Epidermal melanocyte (primary cell): Measurements from ENCODE around the gene RIN3.

Experiments
- DNase-seq: peaks from one replicate; pipeline ENCODE4 v3.0.0; 2011; ENCODE audit warnings: low spot score; ENCODE audit not compliant: insufficient read length

The RIN3 gene

DNA sequence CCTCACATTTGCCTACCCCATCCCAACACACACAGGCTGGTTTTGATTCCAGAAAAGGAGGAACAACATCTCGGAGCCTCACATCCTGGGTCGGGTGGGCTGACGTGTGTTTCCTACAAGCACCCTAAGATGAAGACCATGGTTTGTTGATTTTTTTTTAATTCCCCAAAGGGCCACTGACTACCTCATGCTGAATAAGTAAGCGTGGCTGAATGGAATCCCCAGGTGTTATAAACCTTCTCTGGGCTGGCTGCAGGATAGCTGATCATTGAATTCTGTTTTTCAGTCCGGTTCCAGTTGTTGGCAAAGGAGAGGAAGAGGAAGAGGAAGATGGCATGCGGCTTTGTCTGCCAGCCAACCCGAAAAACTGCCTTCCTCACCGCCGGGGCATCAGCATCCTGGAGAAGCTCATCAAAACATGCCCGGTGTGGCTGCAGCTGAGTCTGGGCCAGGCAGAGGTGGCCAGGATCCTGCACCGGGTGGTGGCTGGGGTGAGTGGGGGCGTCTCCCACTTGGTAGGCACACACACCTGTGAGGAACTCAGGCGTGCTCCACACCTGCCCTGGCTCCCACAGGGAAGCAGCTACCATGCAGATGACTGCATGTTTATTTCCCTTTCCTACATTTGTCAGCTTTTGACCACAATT is 42.0 kb downstream of the RIN3 start:
- no peak for DNase-seq

DNA sequence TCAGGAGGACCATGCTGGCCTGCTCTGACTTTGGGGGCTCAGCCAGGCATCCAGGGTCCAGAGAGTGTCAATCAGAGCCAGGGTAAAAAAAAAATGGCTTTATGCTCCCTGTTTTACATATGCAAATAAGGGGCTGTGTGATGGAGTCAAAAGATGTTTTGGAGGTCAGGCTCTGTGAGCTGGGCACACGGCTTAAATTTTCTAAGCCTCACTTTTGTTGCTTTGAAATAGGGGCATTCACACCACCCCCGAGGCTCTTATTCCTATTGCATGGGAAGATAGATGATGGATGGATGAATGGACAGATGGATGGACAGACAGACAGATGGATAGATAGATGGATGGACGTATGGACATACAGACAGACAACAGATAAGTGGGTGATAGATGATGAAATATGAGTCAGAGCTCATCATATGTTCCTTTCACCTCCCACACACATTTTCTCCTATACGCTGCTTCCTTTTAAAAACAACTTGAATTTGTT is 42.7 kb downstream of the RIN3 start:
- no peak for DNase-seq

DNA sequence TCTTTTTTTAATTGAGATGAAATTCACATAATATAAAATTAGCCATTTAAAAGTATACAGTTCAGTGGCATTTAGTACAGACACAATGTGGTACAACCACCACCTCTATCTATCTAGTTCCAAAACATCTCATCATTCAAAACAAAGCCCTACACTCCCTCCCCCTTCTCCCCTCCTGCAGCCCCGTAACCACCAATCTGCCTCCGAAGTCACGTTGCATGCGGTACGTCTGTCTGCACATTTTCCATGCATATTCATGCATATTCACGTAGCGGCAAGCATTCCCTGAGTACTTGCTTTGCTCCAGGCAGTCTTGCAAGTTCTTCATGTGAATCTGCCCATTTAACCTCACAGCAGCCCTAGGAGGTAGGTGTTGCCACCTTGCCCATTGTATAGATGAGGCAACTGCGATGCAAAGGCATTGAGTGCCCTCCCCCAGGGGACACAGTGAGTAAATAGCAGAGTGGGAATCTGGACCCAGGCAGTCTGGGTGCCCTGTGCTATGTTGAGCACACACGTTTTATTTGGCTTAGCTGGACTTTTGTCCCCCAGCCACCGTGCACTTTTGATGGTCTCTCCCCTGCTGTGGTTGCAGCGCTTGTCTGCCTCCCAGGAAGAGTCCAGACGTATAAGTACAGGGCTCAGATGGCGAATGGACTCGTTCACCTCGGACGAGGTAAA is 43.4 kb downstream of the RIN3 start:
- DNase-seq, result no peak

DNA sequence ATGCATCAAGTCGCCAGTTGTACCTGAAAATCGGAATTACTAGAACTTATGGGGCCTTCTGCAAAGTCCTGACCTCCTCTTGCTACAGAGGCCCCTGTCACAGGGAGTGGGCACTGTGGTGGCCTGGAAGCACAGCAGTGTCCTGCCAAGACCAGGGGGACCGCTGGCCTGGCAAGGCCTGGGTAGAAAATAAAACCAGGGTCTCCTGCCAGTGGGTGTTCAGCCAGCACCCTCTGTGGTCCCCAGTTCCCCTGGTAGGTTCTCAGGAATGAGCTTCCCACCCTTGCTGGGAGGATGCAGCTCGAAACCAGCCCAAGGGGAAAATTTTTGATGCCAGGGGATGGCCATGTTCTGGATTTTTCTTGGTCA is 43.9 kb downstream of the RIN3 start:
- DNase-seq, result no peak

DNA sequence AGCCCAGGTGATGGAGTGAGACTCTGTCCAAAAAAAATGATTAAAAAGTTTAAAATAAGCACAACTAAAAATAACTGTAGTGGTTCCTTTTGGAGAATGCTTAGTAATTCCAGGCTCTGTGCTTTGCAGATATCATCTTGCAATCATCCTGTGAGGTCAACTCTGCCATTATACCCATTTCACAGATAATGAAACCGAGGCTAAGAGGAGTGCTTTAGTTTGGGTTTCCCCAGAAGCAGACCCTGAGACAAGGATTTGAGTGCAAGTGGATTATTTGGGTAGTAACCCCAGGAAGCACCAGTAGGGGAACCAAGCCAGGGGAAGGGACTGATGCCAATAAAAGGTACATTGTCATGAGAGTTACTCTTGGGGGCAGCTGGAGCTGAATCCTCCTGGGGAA is 44.7 kb downstream of the RIN3 start:
- no peak for DNase-seq

DNA sequence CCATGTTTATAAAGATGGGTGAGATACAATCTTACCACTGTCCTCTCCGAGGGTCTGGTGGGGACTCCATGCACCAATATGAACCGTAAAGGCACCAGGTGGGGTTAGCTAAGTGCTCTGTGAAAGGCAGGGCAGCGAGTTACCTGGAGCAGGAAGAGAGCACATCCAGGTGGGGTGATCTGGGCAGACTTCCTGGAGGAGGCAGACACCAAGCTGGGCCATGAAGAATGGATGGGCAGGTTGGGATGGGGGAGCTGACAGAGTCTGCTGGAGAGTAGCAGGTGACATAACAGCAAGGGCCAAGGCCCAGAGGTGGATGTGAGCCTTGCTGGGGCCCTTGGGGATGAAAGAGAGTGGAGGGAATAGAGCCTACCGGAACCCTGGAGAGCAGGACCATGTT is 45.9 kb downstream of the RIN3 start:
- DNase-seq, result no peak

DNA sequence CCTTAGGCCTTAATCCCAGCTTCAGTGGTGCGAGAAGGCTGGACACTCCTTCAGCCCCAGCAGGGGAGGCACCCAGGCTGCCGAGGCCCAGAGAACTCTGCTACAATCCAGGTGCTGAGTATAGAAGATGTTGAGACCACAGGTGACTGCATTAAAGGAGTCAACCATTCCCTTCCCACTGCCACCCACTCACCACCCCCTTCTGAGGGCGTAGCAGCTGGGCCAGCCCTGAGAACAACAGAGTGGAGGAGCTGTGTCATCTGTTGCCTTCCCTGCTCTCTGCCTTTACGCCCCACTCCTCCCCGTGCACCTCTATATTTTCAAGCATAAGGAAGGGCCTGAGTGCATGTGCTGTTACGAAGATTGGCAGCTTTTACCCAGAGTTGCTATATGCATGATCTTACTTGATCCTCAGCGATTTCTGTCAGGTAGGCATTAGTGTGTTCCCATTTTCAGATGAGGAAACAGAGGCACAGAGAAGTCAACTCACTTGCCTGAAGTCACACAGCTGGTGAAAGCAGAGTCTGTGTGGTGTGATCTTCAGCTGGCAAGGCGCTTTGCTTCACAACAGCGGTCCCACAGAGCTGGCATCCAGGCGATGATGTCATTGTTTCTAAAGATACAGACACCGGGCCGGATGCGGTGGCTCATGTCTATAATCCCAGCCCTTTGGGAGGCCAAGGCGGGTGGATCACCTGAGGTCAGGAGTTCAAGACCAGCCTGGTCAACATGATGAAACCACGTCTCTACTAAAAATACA is 46.7 kb downstream of the RIN3 start:
- no peak for DNase-seq

DNA sequence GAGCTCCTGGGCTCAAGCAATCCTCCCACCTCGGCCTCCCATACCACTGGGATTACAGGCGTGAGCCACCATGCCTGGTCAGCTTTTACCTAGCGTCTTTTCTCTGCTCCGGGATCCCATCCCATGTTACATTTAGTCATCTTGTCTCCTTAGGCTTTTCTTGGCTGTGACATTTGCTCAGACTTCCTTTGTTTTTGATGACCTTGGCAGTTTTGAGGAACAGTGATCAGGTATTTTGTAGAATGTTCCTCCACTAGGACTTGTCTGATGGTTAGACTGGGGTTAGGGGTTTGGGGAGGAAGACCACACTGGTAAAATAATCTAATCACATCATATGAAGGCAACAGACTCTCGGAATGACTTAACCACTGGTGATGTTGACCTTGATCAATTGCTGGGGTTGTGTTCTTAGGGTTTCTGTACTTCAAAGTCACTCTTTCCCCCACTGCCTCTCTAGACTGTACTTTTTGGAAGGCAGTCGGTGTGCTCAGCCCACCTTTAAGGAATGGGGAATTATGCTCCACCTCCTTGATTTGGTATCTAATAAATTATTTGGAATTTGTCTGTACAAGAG is 48.4 kb downstream of the RIN3 start:
- no peak for DNase-seq

DNA sequence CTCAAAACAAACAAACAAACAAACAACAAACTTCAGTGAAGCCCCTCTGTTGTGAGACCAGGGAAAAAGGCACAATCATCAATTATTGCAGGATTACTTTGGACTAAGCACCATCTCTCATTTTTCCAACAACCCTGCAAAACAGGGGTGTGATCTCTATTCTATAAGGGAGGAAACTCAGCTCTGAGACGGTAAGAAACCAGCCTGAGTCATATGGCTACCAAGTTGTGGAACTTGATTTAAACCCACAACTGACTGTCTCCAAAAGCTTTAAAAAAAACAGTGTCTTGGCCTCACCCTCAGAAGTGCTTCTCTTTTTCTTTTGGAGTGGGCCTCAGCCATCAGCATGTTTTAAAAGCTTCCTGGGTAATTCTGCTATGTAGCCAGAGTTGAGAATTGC is 49.8 kb downstream of the RIN3 start:
- no peak for DNase-seq

DNA sequence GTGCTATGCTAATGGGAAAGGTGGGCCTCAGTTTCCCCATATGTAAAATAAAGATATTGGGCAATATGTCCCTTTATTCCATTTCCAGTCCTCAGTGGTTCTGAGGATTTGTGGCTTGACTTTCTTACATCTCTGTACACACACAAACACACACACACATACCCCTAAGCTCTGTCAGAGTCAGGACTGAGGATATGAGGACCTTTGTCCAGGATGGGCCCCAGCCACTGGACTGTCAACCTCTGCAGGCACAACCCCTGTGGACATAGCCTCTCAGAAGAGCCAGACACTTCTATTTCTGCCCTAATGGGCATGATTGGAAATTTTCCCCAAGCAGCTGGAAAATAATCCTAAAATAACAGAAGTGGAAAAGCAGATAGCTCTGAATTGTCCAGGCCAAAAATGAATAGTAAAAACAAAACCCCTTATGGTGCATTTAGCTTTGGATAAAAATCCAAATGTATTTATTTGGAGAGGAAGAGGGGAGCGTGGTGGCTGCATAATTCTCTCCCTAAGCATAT is 50.2 kb downstream of the RIN3 start:
- no peak for DNase-seq

DNA sequence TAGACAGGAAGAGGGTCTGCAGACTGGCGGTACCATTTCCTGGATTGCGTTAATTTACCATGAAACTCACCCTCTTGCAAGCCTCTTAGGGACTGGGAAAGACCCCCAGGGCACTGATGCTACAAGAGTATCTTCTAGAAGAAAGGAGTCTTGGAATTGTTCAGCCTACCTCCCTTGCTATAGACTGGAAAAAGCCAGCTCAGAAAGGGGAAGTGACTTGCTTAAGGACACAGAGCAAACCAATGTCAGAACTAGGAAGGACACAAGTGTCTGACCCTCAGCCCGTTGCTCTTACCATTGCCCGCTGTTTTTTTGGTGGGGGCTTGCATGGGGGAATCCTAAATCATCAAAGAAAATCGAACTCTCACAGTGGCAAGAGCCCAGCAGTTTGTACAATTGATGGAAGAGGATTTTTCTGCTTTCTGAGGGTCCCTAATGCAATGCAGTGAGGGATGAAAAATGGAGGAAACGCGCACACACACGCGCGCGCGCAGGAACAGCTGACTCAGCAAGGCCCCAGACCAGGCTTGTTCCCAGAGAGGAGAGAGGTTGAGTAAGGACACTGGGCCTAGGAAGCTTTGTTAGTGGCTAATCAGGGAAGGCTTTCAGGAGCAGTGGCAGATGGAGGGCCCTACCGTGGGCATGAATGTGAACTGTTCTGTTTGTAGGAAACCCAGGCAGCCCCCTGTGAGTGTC is 50.9 kb downstream of the RIN3 start:
- DNase-seq, result no peak

DNA sequence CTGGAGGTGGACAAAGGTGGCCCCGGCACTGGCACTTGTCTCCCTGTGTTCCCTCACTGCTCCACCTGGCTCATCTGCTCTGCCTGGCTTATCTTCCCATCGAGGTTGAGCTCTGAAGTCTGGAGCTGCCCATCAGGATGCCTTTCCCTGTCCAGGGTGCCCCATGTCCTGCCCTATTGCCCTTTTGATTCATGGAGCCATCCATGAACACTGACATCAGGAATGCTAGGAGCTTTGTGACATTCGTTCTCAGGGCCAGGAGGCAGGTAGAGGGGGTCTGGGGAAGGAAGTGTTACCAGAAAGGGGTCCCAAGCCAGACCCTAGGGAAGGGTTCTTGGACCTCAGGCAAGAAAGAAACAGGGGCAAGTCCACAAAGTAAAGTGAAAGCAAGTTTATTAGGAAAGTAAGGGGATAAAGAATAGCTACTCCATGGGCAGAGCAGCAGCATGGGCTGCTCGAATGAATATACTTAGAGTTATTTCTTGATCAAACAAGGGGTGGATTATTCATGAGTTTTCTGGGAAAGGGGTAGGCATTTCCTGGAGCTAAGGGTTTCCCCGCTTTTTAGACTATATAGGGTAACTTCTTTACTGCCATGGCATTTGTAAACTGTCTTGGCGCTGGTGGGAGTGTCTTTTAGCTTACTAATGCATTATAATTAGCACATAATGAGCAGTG is 51.6 kb downstream of the RIN3 start:
- no peak for DNase-seq

DNA sequence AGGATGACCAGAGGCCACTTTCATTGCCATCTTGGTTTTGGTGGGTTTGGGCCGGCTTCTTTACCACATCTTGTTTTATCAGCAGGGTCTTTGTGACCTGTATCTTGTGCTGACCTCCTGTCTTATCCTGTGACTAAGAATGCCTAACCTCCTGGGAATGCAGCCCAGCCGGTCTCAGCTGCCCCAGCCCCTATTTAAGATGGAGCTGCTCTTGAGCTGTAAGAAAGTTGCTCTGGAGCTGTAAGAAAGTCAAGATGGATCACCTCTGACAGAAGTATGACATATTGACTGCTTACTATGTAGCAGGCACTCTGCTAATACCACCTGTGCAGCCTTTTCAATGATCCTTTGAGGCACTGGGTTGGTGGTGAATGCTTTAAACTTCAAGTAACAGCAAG is 52.1 kb downstream of the RIN3 start:
- no peak for DNase-seq

DNA sequence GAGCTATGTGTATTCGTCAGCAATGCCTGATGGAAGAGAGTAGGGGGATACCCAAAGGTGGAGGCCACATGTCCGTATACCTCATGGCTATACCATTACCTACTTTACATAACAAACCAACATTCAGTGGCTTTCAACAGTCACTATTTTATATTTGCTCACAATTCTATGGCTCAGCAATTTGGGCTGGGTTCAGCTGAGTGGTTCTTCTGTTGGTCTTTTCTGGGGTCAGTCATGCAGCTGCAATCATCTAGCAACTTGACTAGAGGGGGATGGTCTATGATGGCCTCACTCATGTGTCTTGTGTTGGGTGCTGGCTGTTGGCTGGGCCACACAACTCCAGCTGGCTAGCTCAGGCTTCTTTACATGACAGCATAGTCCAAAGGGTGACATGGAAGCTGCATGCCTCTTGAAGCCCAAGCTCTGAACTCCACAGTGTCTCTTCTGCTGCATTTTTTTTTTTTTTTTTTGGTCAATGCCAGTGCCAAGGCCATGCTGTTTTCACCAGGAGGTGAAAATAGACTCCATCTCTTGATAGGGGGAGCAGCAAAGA is 53.7 kb downstream of the RIN3 start:
- no peak for DNase-seq

DNA sequence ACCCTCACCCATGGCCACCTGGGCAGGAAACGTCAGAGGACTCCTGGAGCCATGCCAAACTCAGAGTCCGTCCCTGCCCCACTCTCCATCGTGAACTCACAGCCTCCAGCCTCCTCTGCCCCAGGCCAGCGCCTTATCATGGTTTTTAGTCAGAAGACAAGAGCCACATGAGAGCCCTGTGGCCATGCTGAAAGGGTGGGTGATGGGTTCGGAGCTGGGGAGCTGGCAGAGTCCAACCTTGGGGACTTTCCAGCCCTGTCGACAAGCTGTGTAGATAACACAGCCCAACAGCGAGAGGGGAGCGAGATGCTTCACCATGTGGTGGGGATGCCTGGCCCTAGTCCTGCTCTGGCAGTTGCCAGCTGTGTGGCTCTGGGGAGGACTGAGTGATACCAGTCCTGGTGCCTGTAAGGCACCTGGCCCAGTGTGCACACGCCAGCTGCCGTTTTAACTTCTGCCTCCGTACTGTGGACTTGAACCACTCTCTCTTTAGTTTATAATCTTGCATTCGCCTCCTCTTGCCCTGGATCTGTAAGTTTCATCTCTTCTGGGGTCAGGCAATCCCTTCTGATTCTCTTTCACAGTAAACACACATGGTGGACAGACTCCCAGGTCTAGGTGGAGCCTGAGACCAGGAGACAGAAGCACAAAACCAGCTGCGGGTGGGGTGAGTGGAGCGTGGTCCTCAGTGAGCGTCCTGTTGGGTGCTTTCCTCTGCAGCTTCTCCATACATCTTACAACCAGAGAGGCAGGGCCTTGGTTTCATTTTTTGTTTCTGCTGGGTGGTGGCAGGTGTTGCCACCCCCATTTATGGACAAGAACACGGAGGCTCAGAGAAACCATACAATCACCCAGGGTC is 55.3 kb downstream of the RIN3 start:
- no peak for DNase-seq

DNA sequence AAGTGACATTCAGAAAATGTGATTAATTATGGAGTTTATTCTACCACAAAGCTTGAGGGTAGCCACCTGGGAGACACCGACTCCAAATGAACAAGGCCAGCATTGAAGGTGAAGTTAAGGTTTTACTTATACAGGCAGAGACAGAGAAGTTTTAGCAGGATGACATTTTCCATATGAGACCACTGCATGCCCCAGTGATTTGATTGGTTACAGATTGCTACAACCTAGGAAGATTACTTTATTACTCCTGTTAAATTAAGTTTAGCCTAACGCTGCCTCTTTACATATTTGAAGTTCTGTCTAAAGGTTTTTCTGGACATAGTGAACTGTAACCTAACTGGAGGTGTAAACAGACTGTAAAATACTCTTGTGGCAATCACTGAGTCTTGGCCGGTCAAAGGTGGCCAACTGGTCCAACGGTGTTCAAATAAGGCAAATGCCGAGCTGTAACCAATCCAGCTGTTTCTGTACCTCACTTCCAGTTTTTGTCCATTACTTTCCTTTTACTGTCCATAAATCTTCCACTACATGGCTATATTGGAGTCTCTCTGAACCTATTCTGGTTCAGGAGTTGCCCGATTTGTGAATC is 57.2 kb downstream of the RIN3 start:
- no peak for DNase-seq

DNA sequence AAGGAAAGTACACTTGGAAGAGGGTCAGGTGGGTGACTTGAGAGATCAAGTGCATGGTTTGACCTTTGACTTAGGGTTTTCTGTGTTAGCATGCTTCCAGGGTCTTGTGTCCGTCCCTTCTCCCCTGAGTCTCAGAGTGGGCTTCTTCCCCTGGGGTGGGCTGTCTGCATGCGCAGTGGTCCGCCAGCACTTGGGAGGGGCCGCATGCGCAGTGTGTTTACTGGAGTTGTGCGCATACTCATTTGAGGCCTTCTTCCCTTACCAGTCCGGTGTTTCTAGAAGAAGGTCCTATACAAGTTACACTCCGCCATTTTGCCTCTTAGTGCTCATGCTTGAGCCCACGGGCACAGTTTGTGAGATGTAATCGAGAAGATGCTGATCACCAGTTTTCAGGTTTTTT is 58.5 kb downstream of the RIN3 start:
- no peak for DNase-seq

DNA sequence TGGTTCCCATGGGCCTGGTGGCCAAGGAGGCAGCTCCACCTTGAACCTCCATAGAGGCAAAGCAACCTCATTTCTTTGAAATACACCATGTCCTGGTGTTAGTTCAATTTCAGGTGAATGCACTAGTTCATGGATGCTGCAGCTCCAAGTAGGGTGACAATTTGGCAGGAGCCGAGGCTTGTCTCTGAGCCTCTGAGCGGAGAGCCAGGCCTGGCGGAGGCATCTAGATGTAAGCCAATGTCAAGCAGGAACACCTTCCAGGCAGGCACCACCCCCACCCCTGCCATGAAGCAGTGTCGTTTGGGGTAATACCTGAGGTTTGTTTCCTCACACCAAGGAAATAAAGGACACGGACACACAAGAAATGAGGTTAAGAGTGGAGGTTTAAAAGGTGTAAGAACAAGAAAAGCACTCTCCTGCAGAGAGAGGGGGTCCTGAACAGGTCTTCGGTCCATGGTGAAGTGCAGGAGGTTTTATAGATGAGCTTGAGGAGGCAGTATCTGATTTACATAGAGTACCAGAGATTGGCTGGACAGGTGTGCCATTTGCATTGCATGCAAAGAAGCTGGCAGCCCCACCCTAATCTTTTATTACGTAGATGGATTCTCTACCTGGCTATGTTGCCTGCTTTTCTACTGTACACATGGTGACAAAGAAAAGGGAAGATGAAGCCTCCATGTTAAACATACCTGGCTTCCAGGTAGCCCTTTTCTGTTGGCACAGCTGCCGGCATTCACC is 60.3 kb downstream of the RIN3 start:
- no peak for DNase-seq
